Lower leg skin (tissue), 4 donors: ENCODE data around the gene KCNS1. TPM values are rescaled to one million over a fixed set of nuclear protein-coding genes. Genes with fewer than 3 reads are reported as not detected.

Experiments
- DNase-seq, 2 donors: peaks; one replicate each; pipeline ENCODE4 v3.0.0-alpha.2; 2019; ENCODE audit warnings: low spot score in 2 of 2
- H3K4me3 ChIP-seq: fragments of 200-600 bp; sonication (generic); 2 replicates; pipeline ENCODE4 v1.5.1; 2017; ENCODE audit warnings: mild to moderate bottlenecking, low read depth; ENCODE audit not compliant: poor library complexity, severe bottlenecking
- CTCF ChIP-seq, 3 donors: fragments of 450-650 bp; IDR thresholded peaks; one replicate each; pipeline ENCODE4 v1.5.1; 2016; ENCODE audit warnings: antibody characterized with exemption in 3 of 3, mild to moderate bottlenecking in 3 of 3, moderate library complexity in 2 of 3
- POLR2A ChIP-seq, 2 donors: fragments of 450-650 bp; IDR thresholded peaks; one replicate each; pipeline ENCODE4 v1.6.1; 2016 to 2017; ENCODE audit warnings: antibody characterized with exemption in 2 of 2, mild to moderate bottlenecking in 1 of 2, moderate library complexity in 1 of 2
- WGBS, 2 donors: methylation state at CpG; one replicate each; pipeline ENCODE4 v1.1.5; 2018; 5-methylcytosine and 5-hydroxymethylcytosine counted together
- intact Hi-C: fragments of 100-400 bp; cut with DNase I; formaldehyde crosslinking; loops from one replicate; pipeline ENCODE4 v1.15.0; 2023; ENCODE audit warnings: low total_unique reads
- total RNA-seq, 4 donors: library from RNA; depleted of rRNA; stranded (reverse); fragments of >200 nt; gene quantifications; one replicate each; pipeline ENCODE4 v1.1.0, GENCODE V29; 2016

KCNS1 gene
- total RNA-seq, 4 donors from 2014 or later, result 0.84 to 2.3 (median 1.3) TPM

DNA sequence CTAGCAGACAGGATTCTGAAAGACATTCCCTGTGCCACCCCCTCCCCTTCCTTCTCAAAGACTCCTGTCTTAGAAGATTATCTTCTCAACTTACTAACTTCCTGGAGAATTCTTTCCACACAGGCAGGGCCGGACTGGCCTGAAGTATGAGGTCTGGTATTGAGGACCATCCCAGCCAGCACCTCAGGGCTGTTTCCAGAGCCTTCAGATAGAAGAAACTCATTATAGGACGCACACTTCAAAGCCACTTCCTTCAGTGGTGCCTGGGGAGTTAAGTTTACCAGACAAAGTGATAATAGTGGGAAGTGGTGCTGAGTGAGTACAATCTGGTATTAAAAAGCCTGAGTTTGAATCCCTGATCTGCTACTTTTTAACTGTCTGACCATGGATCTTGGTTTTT, 15.6 kb downstream of the KCNS1 start:
- WGBS, 2 donors, result 55 to 56% methylated on average over 2 of the region's 2 CpGs
- intact Hi-C loops, result no loop called here
- H3K4me3 ChIP-seq, result no peak overlapping the region
- TF ChIP-seq CTCF (IDR thresholded peaks at IDR 0.05), result no peak
- no peak for TF ChIP-seq POLR2A (IDR thresholded peaks at IDR 0.05)
- DNase-seq, result no peak

GRCh38 chr20:45083127-45083526, 17.8 kb downstream of the KCNS1 start:
- intact Hi-C loops, result no loop called here
- TF ChIP-seq POLR2A (IDR thresholded peaks at IDR 0.05) (no peak), CTCF (IDR thresholded peaks at IDR 0.05) (no peak)
- 75 to 78% methylated on average over 1 of the region's 1 CpG for WGBS, 2 donors

GRCh38 chr20:45082468-45082867, 18.5 kb downstream of the KCNS1 start:
- no peak for TF ChIP-seq CTCF (IDR thresholded peaks at IDR 0.05)
- TF ChIP-seq POLR2A (IDR thresholded peaks at IDR 0.05), result no peak
- no peak for DNase-seq
- intact Hi-C loops, result no loop called here
- no peak overlapping the region for H3K4me3 ChIP-seq
- WGBS, 2 donors, result 93 to 97% methylated on average over 3 of the region's 3 CpGs

More at GRCh38 chr20:45083127-45083526, 17.8 kb downstream of the KCNS1 start:
- H3K4me3 ChIP-seq, result no peak overlapping the region
- DNase-seq, result no peak

GRCh38 chr20:45080867-45081624, 19.9 kb downstream of the KCNS1 start:
- WGBS, 2 donors, result 72 to 79% methylated on average over 5 of the region's 5 CpGs
- intact Hi-C loops, result no loop called here

GRCh38 chr20:45077559-45077958, 23.4 kb downstream of the KCNS1 start:
- DNase-seq, result no peak
- intact Hi-C loops, result no loop called here
- no peak for TF ChIP-seq POLR2A (IDR thresholded peaks at IDR 0.05)
- TF ChIP-seq CTCF (IDR thresholded peaks at IDR 0.05), result no peak
- WGBS, 2 donors, result 89 to 99% methylated on average over 3 of the region's 3 CpGs
- H3K4me3 ChIP-seq, result no peak overlapping the region

More at GRCh38 chr20:45080867-45081624, 19.9 kb downstream of the KCNS1 start:
- H3K4me3 ChIP-seq, result no peak overlapping the region
- no peak for DNase-seq
- TF ChIP-seq CTCF (IDR thresholded peaks at IDR 0.05) (no peak), POLR2A (IDR thresholded peaks at IDR 0.05) (no peak)

DNA sequence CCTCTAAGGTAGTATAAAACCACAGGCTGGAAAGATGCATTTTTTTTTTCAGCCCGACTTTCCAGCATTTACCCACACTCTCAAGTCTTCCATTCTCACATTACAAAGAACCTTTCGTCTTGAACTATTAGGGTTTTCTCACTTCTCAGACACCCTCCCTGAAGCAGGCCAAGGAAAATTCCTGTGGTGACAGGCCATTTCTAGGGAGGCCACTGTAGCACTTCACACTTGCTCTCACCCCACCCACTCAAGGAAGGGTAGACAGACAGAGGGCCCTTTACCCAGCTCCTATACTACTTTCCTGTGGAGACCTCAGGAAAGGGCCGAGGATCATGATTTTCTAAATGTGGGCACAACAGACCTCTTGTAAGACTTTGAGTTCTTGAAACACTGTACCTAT, 27.7 kb downstream of the KCNS1 start:
- intact Hi-C loops, result no loop called here
- no peak for DNase-seq
- TF ChIP-seq POLR2A (IDR thresholded peaks at IDR 0.05) (no peak), CTCF (IDR thresholded peaks at IDR 0.05) (no peak)
- WGBS, 2 donors, result 73 to 82% methylated on average over 3 of the region's 3 CpGs
- no peak overlapping the region for H3K4me3 ChIP-seq
